Measurements from ENCODE around the gene ENHO. TPM values are rescaled to one million over a fixed set of nuclear protein-coding genes. Genes with fewer than 3 reads are reported as not detected.

The ENHO gene
- polyA plus RNA-seq, 1 donor (not counting 4 experiments of a cell fraction or from before 2014, with no cell fraction given): not detected

DNA sequence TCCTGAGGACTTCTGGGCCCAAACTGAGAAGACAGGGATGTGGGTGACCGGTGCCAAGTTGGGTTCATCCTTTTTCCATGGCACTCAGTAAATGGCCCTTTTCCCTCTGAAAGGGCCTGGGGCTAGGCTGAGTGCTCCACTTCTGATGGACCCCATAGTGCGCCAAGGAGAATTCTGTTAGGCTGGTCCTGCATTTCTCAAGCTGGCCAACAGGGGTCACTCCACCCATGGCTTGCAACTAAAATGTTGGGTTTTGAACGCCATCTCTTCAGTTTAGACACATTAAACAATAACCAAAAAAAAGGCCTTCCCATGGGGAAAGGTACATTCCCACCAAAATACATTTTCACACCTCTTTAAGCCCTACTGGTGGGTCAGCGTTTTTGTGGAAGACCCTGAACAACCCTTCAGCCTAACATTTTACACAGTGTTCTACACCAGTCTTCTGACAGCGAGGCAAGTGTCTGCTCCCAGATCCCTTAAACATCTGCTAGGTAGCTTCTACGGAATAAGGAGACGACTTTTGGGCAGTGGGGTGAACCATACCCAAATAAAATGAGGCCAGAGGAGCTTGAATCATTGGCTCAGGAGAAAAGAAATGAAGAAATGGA lies 39.5 kb upstream of the ENHO start:
- peaks cover 34% of the 10 kb centered on the region for H3K27me3 ChIP-seq (ENCODE audit: control insufficient read depth, extremely low read depth, insufficient read depth, low read length)
- H3K27ac ChIP-seq (ENCODE audit: control insufficient read depth, insufficient read depth, low read length): no peak overlapping the region
- H3K9me1 ChIP-seq (ENCODE audit: control insufficient read depth, extremely low read depth, insufficient read depth, low read length): no peaks in the 10 kb centered on the region
- no peaks in the 10 kb centered on the region for H3K79me2 ChIP-seq (ENCODE audit: control insufficient read depth, insufficient read depth, low read length)
- H3K4me3 ChIP-seq (ENCODE audit: control insufficient read depth in 2 of 3, extremely low read depth in 1 of 3, insufficient read depth in 2 of 3, low read depth in 1 of 3, low read length in 3 of 3): no peak overlapping the region
- TF ChIP-seq, protein P1, sequence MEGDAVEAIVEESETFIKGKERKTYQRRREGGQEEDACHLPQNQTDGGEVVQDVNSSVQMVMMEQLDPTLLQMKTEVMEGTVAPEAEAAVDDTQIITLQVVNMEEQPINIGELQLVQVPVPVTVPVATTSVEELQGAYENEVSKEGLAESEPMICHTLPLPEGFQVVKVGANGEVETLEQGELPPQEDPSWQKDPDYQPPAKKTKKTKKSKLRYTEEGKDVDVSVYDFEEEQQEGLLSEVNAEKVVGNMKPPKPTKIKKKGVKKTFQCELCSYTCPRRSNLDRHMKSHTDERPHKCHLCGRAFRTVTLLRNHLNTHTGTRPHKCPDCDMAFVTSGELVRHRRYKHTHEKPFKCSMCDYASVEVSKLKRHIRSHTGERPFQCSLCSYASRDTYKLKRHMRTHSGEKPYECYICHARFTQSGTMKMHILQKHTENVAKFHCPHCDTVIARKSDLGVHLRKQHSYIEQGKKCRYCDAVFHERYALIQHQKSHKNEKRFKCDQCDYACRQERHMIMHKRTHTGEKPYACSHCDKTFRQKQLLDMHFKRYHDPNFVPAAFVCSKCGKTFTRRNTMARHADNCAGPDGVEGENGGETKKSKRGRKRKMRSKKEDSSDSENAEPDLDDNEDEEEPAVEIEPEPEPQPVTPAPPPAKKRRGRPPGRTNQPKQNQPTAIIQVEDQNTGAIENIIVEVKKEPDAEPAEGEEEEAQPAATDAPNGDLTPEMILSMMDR (optimal IDR thresholded peaks at IDR 0.05 in 1 of 3, IDR thresholded peaks at IDR 0.05 in 1 of 3, conservative IDR thresholded peaks at IDR 0.05 in 1 of 3; ENCODE audit: extremely low read depth in 1 of 3, insufficient read depth in 2 of 3, low read length in 3 of 3): peak in 2 of 3 experiments; percentile 56 to 76
- no peak for TF ChIP-seq EZH2 (IDR thresholded peaks at IDR 0.05; ENCODE audit: low read length)
- peaks cover 30% of the 10 kb centered on the region for H3K4me1 ChIP-seq (ENCODE audit: control insufficient read depth, extremely low read depth, insufficient read depth, low read length)
- no peak overlapping the region for H3K9ac ChIP-seq (ENCODE audit: control insufficient read depth, extremely low read depth, insufficient read depth, low read length)
- no peak for FAIRE-seq
- no peak overlapping the region for H2AFZ ChIP-seq (ENCODE audit: control insufficient read depth, low read length)
- H4K20me1 ChIP-seq (ENCODE audit: control insufficient read depth, extremely low read depth, insufficient read depth, low read length): peaks cover 10% of the 10 kb centered on the region
- dilution Hi-C loops (cut with MboI; ENCODE audit: extremely low pct_ligation_motif_present, low sequenced_read_pairs): no loop called here
- no peaks in the 10 kb centered on the region for H3K9me3 ChIP-seq (ENCODE audit: control insufficient read depth, low read depth, low read length)
- no peaks in the 10 kb centered on the region for H3K36me3 ChIP-seq (ENCODE audit: control insufficient read depth in 2 of 2, extremely low read depth in 1 of 2, insufficient read depth in 2 of 2, low read length in 2 of 2)
- no peak overlapping the region for H3K4me2 ChIP-seq (ENCODE audit: control insufficient read depth, extremely low read depth, insufficient read depth, low read depth, low read length)
- no peak for DNase-seq (ENCODE audit: low read depth, low spot score)

DNA sequence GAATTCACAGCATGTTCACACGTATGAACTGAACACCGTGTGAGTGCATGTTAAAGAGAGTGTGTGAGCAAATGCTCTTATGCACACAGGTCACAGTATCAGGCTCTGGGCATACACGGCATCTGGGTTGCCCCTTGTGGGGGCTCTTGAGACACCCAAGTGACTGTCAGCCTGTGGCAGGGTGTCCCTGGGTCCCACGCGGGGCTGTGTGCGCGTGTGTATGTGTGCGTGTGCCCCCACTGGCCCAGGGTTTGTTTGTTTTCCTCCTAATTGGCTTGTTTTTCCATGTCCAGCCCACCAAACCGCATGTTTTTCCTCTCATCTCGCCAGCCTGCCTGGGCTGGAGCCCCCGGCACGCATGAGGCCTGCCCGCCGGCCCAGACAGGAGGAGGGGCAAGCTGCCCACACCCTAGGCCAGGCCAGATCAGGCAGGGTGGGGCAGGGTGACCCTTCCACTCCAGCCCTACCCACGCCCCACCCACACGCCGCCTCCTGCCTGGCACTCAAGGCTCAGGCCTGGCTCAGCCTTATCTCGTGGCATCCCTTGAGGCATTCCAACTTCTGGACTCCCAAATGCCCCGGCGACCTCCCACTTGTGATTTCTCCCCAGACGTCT lies 37.9 kb upstream of the ENHO start:
- TF ChIP-seq EZH2 (IDR thresholded peaks at IDR 0.05; ENCODE audit: low read length): no peak
- TF ChIP-seq, protein P1 (optimal IDR thresholded peaks at IDR 0.05 in 1 of 3, IDR thresholded peaks at IDR 0.05 in 1 of 3, conservative IDR thresholded peaks at IDR 0.05 in 1 of 3; ENCODE audit: extremely low read depth in 1 of 3, insufficient read depth in 2 of 3, low read length in 3 of 3): no peak
- Histone ChIP-seq H3K9me1 (ENCODE audit: control insufficient read depth, extremely low read depth, insufficient read depth, low read length) (no peaks in the 10 kb centered on the region), H3K4me1 (ENCODE audit: control insufficient read depth, extremely low read depth, insufficient read depth, low read length) (peaks cover 30% of the 10 kb centered on the region), H3K27me3 (ENCODE audit: control insufficient read depth, extremely low read depth, insufficient read depth, low read length) (peaks cover 31% of the 10 kb centered on the region), H3K9ac (ENCODE audit: control insufficient read depth, extremely low read depth, insufficient read depth, low read length) (no peak overlapping the region), H2AFZ (ENCODE audit: control insufficient read depth, low read length) (no peak overlapping the region), H4K20me1 (ENCODE audit: control insufficient read depth, extremely low read depth, insufficient read depth, low read length) (peaks cover 10% of the 10 kb centered on the region), H3K36me3 (ENCODE audit: control insufficient read depth in 2 of 2, extremely low read depth in 1 of 2, insufficient read depth in 2 of 2, low read length in 2 of 2) (no peaks in the 10 kb centered on the region), H3K4me2 (ENCODE audit: control insufficient read depth, extremely low read depth, insufficient read depth, low read depth, low read length) (peak overlapping the region; percentile 19), H3K27ac (ENCODE audit: control insufficient read depth, insufficient read depth, low read length) (no peak overlapping the region), H3K79me2 (ENCODE audit: control insufficient read depth, insufficient read depth, low read length) (no peaks in the 10 kb centered on the region), H3K4me3 (ENCODE audit: control insufficient read depth in 2 of 3, extremely low read depth in 1 of 3, insufficient read depth in 2 of 3, low read depth in 1 of 3, low read length in 3 of 3) (no peak overlapping the region), H3K9me3 (ENCODE audit: control insufficient read depth, low read depth, low read length) (no peaks in the 10 kb centered on the region)
- FAIRE-seq (no peak), DNase-seq (ENCODE audit: low read depth, low spot score) (no peak)
- dilution Hi-C loops (cut with MboI; ENCODE audit: extremely low pct_ligation_motif_present, low sequenced_read_pairs): no loop called here

All from keratinocyte (primary cell).